Stomach (tissue), 9 donors: ENCODE data around the gene OR2T10. TPM values are rescaled to one million over a fixed set of nuclear protein-coding genes. Genes with fewer than 3 reads are reported as not detected.

Experiments used
- DNase-seq, 2 donors: peaks; one replicate each; pipeline versions ENCODE4 v3.0.0 to v3.0.0-alpha.2; 2013 to 2019
- H3K27ac ChIP-seq, 5 donors: fragments of 200-600 bp in 4 of 5; sonication (generic) in 4 of 5; one replicate each; pipeline ENCODE4 v1.5.1; 2013 to 2019; ENCODE audit warnings: mild to moderate bottlenecking in 1 of 5, moderate library complexity in 1 of 5
- H3K27me3 ChIP-seq, 3 donors: fragments of 200-600 bp; sonication (generic); one replicate each; pipeline ENCODE4 v1.5.1; 2017 to 2019; ENCODE audit warnings: mixed run types in 1 of 3
- H3K36me3 ChIP-seq, 4 donors: fragments of 200-600 bp; sonication (generic); 1 replicate in 3 of 4; 2 replicates in 1 of 4; pipeline ENCODE4 v1.5.1; 2016 to 2019
- H3K4me1 ChIP-seq, 4 donors: fragments of 200-600 bp; sonication (generic); one replicate each; pipeline ENCODE4 v1.5.1; 2016 to 2019
- H3K4me3 ChIP-seq, 4 donors: fragments of 200-600 bp; sonication (generic) in 3 of 4; one replicate each; pipeline ENCODE4 v1.5.1; 2016 to 2019; ENCODE audit warnings: mild to moderate bottlenecking in 1 of 4
- H3K9me3 ChIP-seq, 4 donors: fragments of 200-600 bp; sonication (generic); one replicate each; pipeline ENCODE4 v1.5.1; 2016 to 2019
- CTCF ChIP-seq, 7 experiments: fragments of 450-650 bp in 4 of 7; fragments of 200-600 bp in 3 of 7; sonication (generic) in 3 of 7; IDR thresholded peaks; one replicate each; pipeline ENCODE4 v1.5.1; 2016 to 2019; ENCODE audit warnings: antibody characterized with exemption in 7 of 7, control low read depth in 2 of 7, mild to moderate bottlenecking in 1 of 7
- EP300 ChIP-seq: sonication (generic); formaldehyde crosslinking; IDR thresholded peaks from one replicate; pipeline ENCODE4 v1.6.1; 2017; ENCODE audit warnings: antibody characterized with exemption
- POLR2A ChIP-seq, 4 donors: fragments of 450-650 bp; IDR thresholded peaks; one replicate each; pipeline ENCODE4 v1.6.1; 2016; ENCODE audit warnings: antibody characterized with exemption in 4 of 4, control low read depth in 2 of 4, mild to moderate bottlenecking in 1 of 4, moderate library complexity in 1 of 4
- POLR2AphosphoS5 ChIP-seq, 3 donors: sonication (generic); formaldehyde crosslinking; IDR thresholded peaks; one replicate each; pipeline ENCODE4 v1.6.1; 2016; ENCODE audit warnings: antibody characterized with exemption in 3 of 3
- WGBS, 5 donors: extraction: QIAGEN DNeasy Blood & Tissue Kit in 3 of 5; methylation state at CpG; one replicate each; pipeline versions ENCODE4 v1.1.5 to v1.1.7; 2013 to 2018; 5-methylcytosine and 5-hydroxymethylcytosine counted together
- intact Hi-C: fragments of 100-400 bp; cut with DNase I; formaldehyde crosslinking; loops from one replicate; pipeline ENCODE4 v1.15.1; 2023; ENCODE audit warnings: low total_unique reads
- polyA plus RNA-seq, 3 donors: library from polyadenylated mRNA; stranded (reverse); fragments of 200-250 nt; gene quantifications; one replicate each; pipeline ENCODE4 v1.2.3, GENCODE V29; 2013
- total RNA-seq, 5 donors: library from RNA; depleted of rRNA; stranded (reverse); fragments of >200 nt; gene quantifications; one replicate each; pipeline versions ENCODE4 v1.1.0 to v1.2.3, GENCODE V29; 2014 to 2016
- donor health status: healthy with polysubstance abuse.
- donor health status: Bipolar disorder and iron deficiency.
- donor health status: healthy.

Gene OR2T10
- total and polyA plus RNA-seq, 8 donors: not detected

DNA sequence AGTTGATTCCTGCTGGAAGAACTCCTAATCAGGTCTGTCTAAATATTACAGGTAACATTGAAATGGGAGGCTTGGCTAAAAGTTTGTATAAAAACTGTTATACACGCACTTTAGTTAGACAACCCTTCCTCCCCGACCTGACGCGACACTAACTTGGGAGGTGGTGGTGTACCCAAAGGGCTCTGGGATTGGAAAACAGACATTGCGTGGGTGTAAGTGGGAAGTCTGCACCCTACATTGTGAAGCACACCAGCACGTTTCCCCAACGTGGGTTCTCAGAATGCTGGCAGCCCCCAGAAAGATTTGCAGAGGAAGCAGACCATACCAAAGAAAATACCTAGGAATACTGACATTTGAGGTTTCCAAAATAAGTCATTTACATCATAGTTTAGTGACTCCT is 20.6 kb upstream of the OR2T10 start:
- intact Hi-C loops: no loop called here
- no peak for DNase-seq
- TF ChIP-seq POLR2AphosphoS5 (IDR thresholded peaks at IDR 0.05): no peak
- TF ChIP-seq EP300: no peak
- no peak for TF ChIP-seq CTCF (IDR thresholded peaks at IDR 0.05)
- no peak for TF ChIP-seq POLR2A (IDR thresholded peaks at IDR 0.05)
- no peaks in the 10 kb centered on the region for H3K4me1 ChIP-seq
- no peak overlapping the region for H3K27ac ChIP-seq
- no peak overlapping the region for H3K4me3 ChIP-seq
- WGBS, 5 donors: 66 to 76% (median 76%) methylated on average over 7 of the region's 7 CpGs
- no peaks in the 10 kb centered on the region for H3K9me3 ChIP-seq
- H3K27me3 ChIP-seq: no peaks in the 10 kb centered on the region
- H3K36me3 ChIP-seq: no peaks in the 10 kb centered on the region

DNA sequence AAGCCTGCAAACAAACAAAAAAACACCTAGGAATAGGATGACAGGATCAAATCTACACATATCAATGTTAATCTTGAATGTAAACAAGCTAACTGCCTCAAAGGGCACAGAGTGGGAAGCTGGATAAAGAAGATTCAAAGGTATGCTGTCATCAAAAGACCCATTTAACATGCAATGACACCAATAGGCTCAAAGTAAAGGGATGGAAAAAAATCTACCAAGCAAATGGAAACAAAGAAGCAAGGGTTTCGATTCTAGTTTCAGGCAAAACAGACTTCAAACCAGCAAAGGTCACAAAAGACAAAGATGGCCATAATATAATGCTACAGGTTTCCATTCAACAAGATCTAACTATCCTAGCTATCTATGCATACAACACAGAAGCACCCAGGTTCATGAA is 16.2 kb upstream of the OR2T10 start:
- Histone ChIP-seq H3K9me3 (no peaks in the 10 kb centered on the region), H3K27ac (no peak overlapping the region), H3K4me1 (no peaks in the 10 kb centered on the region), H3K36me3 (no peaks in the 10 kb centered on the region), H3K27me3 (no peaks in the 10 kb centered on the region), H3K4me3 (no peak overlapping the region)
- intact Hi-C loops: no loop called here
- 69 to 79% (median 73%) methylated on average over 1 of the region's 1 CpG for WGBS, 5 donors
- no peak for DNase-seq
- TF ChIP-seq EP300 (no peak), POLR2A (IDR thresholded peaks at IDR 0.05) (no peak), POLR2AphosphoS5 (IDR thresholded peaks at IDR 0.05) (no peak), CTCF (IDR thresholded peaks at IDR 0.05) (no peak)

DNA sequence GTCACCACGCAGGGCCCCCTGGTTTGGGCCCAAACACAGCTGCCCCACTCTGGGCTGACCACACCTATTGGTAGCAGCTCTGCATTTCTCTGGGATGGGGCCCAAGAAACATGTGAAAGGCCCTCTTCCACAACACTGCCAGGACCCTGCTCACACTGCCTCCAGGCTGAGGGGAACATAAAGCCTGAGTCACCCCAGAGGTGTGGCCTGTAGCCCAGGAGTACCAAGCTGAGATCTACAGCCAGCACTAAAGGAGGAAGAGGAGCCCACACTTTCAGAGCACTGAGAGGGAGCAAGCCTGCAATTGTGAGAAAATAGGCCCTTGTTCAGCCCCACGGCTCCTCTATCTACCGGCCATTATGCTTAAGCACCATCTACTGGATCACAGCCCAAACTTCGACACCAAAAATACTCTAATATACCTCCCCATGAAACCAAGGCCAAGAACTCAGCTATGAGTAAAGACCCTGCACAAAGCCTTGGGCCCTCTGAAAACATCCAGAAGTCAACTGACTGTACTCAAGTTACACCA is 14.4 kb upstream of the OR2T10 start:
- intact Hi-C loops: no loop called here
- no peaks in the 10 kb centered on the region for H3K27me3 ChIP-seq
- H3K4me1 ChIP-seq: no peaks in the 10 kb centered on the region
- H3K4me3 ChIP-seq: no peak overlapping the region
- 56 to 81% (median 72%) methylated on average over 4 of the region's 4 CpGs for WGBS, 5 donors
- H3K36me3 ChIP-seq: no peaks in the 10 kb centered on the region
- no peak for TF ChIP-seq CTCF (IDR thresholded peaks at IDR 0.05)
- no peak for TF ChIP-seq POLR2AphosphoS5 (IDR thresholded peaks at IDR 0.05)
- no peak for TF ChIP-seq EP300
- TF ChIP-seq POLR2A (IDR thresholded peaks at IDR 0.05): no peak
- H3K9me3 ChIP-seq: no peaks in the 10 kb centered on the region
- H3K27ac ChIP-seq: no peak overlapping the region
- no peak for DNase-seq

- 41 to 46% (median 42%) methylated on average over 3 of the region's 3 CpGs for WGBS, 5 donors
- Histone ChIP-seq H3K36me3 (no peaks in the 10 kb centered on the region), H3K27me3 (no peaks in the 10 kb centered on the region), H3K9me3 (no peaks in the 10 kb centered on the region), H3K4me3 (no peak overlapping the region), H3K27ac (no peak overlapping the region), H3K4me1 (no peaks in the 10 kb centered on the region)
- intact Hi-C loops: no loop called here
- DNase-seq: no peak
- TF ChIP-seq POLR2A (IDR thresholded peaks at IDR 0.05) (no peak), CTCF (IDR thresholded peaks at IDR 0.05) (no peak), EP300 (no peak), POLR2AphosphoS5 (IDR thresholded peaks at IDR 0.05) (no peak)
Measured at GRCh38 chr1:248610301-248610700, 12.8 kb upstream of the OR2T10 start.
